Right lobe of liver (tissue), 6 donors: ENCODE results near the gene TRABD2B. TPM values are rescaled to one million over a fixed set of nuclear protein-coding genes. Genes with fewer than 3 reads are reported as not detected.

Source experiments
- ATAC-seq, 4 donors: fragments of 200-7000 bp; cut with Tn5 transposase; one replicate each; pipeline ENCODE4 v1.9.1; 2020; ENCODE audit warnings: mild to moderate bottlenecking in 4 of 4, moderate library complexity in 4 of 4
- DNase-seq, 3 donors: peaks; one replicate each; pipeline ENCODE4 v3.0.0-alpha.2; 2020
- H3K27ac ChIP-seq, 3 donors: fragments of 200-600 bp; one replicate each; pipeline ENCODE4 v1.8.0; 2022
- H3K27me3 ChIP-seq, 2 donors: fragments of 200-600 bp; one replicate each; pipeline ENCODE4 v1.8.0; 2022
- H3K36me3 ChIP-seq, 4 donors: fragments of 200-600 bp; sonication (generic) in 1 of 4; one replicate each; pipeline versions ENCODE4 v1.5.1 to v1.8.0; 2017 to 2022; ENCODE audit warnings: control low read depth in 1 of 4
- H3K4me1 ChIP-seq, 4 donors: fragments of 200-600 bp; sonication (generic) in 1 of 4; one replicate each; pipeline versions ENCODE4 v1.5.1 to v1.8.0; 2017 to 2022; ENCODE audit warnings: control low read depth in 1 of 4
- H3K4me3 ChIP-seq, 3 donors: fragments of 200-600 bp; one replicate each; pipeline ENCODE4 v1.8.0; 2022
- H3K9me3 ChIP-seq, 4 donors: fragments of 200-600 bp; sonication (generic) in 1 of 4; one replicate each; pipeline versions ENCODE4 v1.5.1 to v1.8.0; 2017 to 2022; ENCODE audit warnings: control low read depth in 1 of 4
- CTCF ChIP-seq, 4 donors: fragments of 200-600 bp in 3 of 4; fragments of 450-650 bp in 1 of 4; IDR thresholded peaks; one replicate each; pipeline versions ENCODE4 v1.5.1 to v1.8.0; 2016 to 2022; ENCODE audit warnings: antibody characterized with exemption in 4 of 4, mild to moderate bottlenecking in 2 of 4
- POLR2A ChIP-seq: fragments of 450-650 bp; IDR thresholded peaks from one replicate; pipeline ENCODE4 v1.6.1; 2017; ENCODE audit warnings: antibody characterized with exemption, mild to moderate bottlenecking
- WGBS: methylation state at CpG from one replicate; pipeline ENCODE4 v1.1.6; 2018; ENCODE audit warnings: low coverage, low lambda C conversion rate; ENCODE audit not compliant: insufficient coverage; ENCODE audit errors: missing lambda C conversion rate; 5-methylcytosine and 5-hydroxymethylcytosine counted together
- intact Hi-C, 2 donors: fragments of 100-400 bp; cut with DNase I; formaldehyde crosslinking; loops; one replicate each; pipeline versions ENCODE4 v1.11.2 to v1.14.1; 2022
- total RNA-seq, 6 experiments: library from RNA; depleted of rRNA in 2 of 6; stranded (reverse); fragments of >200 nt in 2 of 6; fragmentation: NEBNext Ultra II Directional in 3 of 6; extraction: Animal tissue kit (Norgen Biotek cat#: 25700) in 3 of 6; gene quantifications; one replicate each; pipeline versions ENCODE4 v1.1.0 to v1.2.4, GENCODE V29; 2016 to 2023
- donor health status: DM: no; HTN: yes; CAD: no.
- donor health status: DM: no; HTN: no; CAD: no.
- donor health status: DM: no; HTN: no; CAD: no.
- donor health status: DM: no; HTN: yes; CAD: no.
- donor health status: DM: no; HTN: yes; CAD: no.

TRABD2B gene
- total RNA-seq, 6 experiments from 2014 or later = 0.55 to 9.5 (median 1.8) TPM

GRCh38 chr1:47772960-47773682 lies 224.1 kb downstream of the TRABD2B start:
- Histone ChIP-seq H3K36me3 (no peaks in the 10 kb centered on the region), H3K27ac (no peak overlapping the region), H3K4me1 (peaks cover 0 to 5% (median 0%) of the 10 kb centered on the region in 4 donors), H3K27me3 (no peaks in the 10 kb centered on the region), H3K4me3 (no peak overlapping the region), H3K9me3 (no peaks in the 10 kb centered on the region)
- ATAC-seq (no peak), DNase-seq (peak in 1 of 3 donors; percentile 13)
- TF ChIP-seq POLR2A = no peak
- TF ChIP-seq CTCF (IDR thresholded peaks at IDR 0.05) = no peak
- WGBS = 95% methylated on average over 3 of the region's 11 CpGs
- intact Hi-C loops = no loop called here

GRCh38 chr1:47772281-47772680 lies 224.9 kb downstream of the TRABD2B start:
- ATAC-seq (no peak), DNase-seq (peak in 1 of 3 donors; percentile 24)
- TF ChIP-seq POLR2A (no peak), CTCF (IDR thresholded peaks at IDR 0.05) (no peak)
- no peak overlapping the region for H3K4me3 ChIP-seq
- peaks cover 0 to 5% (median 0%) of the 10 kb centered on the region in 4 donors for H3K4me1 ChIP-seq
- H3K36me3 ChIP-seq = no peaks in the 10 kb centered on the region
- no peaks in the 10 kb centered on the region for H3K9me3 ChIP-seq
- no peaks in the 10 kb centered on the region for H3K27me3 ChIP-seq
- no peak overlapping the region for H3K27ac ChIP-seq
- 94% methylated on average over 9 of the region's 11 CpGs for WGBS
- intact Hi-C loops = no loop called here

GRCh38 chr1:47771751-47772150 lies 225.4 kb downstream of the TRABD2B start:
- Histone ChIP-seq H3K4me3 (no peak overlapping the region), H3K4me1 (peaks cover 0 to 5% (median 0%) of the 10 kb centered on the region in 4 donors), H3K9me3 (no peaks in the 10 kb centered on the region), H3K27me3 (no peaks in the 10 kb centered on the region), H3K27ac (no peak overlapping the region), H3K36me3 (no peaks in the 10 kb centered on the region)
- DNase-seq (peak in 1 of 3 donors; percentile 37), ATAC-seq (no peak)
- TF ChIP-seq CTCF (IDR thresholded peaks at IDR 0.05) = no peak
- TF ChIP-seq POLR2A = no peak
- intact Hi-C loops = no loop called here
- WGBS = 81% methylated on average over 8 of the region's 13 CpGs

GRCh38 chr1:47769983-47770382 lies 227.2 kb downstream of the TRABD2B start:
- Histone ChIP-seq H3K27me3 (no peaks in the 10 kb centered on the region), H3K4me1 (peaks cover 0 to 2% (median 0%) of the 10 kb centered on the region in 4 donors), H3K4me3 (no peak overlapping the region), H3K9me3 (no peaks in the 10 kb centered on the region), H3K36me3 (no peaks in the 10 kb centered on the region), H3K27ac (no peak overlapping the region)
- TF ChIP-seq CTCF (IDR thresholded peaks at IDR 0.05) (no peak), POLR2A (no peak)
- DNase-seq (peak in 1 of 3 donors; percentile 28), ATAC-seq (no peak)
- no CpG with 5 or more reads among the region's 4 CpGs for WGBS
- intact Hi-C loops = no loop called here
